ENCODE results near the gene CCDC81.

CCDC81 gene

DNA sequence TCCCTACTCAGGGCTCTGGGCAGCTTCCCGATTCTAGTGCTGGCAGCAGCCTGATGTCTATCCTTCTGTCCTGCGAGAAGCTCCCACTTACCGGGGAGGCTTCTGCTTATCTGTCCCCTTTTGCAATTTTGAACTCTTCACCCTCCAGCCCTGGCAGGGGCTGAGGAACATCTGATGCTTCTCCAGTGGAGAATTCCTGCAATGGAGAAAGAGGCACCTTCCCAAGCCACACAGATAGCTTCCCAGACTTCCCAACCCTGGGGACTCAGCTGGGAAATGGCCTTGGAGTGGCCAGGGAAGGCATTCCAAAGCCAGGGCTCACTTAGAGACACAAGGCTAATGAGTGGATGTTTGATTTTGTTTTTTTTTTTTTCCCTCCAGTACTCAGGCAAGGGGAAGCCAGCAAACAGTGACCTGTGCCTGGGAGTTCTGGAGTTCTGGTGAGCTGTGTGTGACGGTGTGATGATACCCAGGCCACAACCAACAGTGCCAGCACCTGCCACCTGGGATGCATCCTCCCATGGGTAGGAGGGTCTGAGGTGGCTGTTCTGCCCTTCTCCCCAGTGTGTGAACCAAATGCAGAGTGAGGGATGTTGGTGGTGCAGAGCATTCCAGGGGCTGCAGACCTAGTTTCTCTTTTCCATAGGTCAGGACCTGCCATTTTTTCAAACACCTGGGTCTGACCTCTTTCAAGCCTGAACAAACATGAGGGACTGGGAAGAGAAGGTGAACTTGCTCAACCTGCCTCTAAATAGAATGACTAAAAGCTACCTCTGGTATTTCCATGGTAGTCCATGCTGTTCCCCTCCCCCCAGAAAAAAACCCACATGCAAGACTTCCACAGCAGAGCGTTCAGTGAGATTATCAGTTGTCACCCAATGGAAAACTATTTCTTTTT lies 95.1 kb downstream of the CCDC81 start:
- Histone ChIP-seq H3K9ac (ENCODE audit: low read depth, low read length) (no peak overlapping the region), H3K27me3 (ENCODE audit: insufficient read depth, low read length) (no peaks in the 10 kb centered on the region), H3K4me1 (ENCODE audit: insufficient read depth, low read length) (no peaks in the 10 kb centered on the region), H3K4me3 (ENCODE audit: low read length) (no peak overlapping the region), H3K27ac (ENCODE audit: low read depth, low read length) (no peak overlapping the region), H3K36me3 (ENCODE audit: insufficient read depth, low read length) (no peaks in the 10 kb centered on the region), H3K9me3 (ENCODE audit: insufficient read depth, low read depth, low read length) (no peaks in the 10 kb centered on the region)
- WGBS = 95% methylated on average over 5 of the region's 5 CpGs

All from HUES64 (cell line).